K562 (cell line): ENCODE results near the gene KLK7. TPM values are rescaled to one million over a fixed set of nuclear protein-coding genes. Genes with fewer than 3 reads are reported as not detected.

ENCODE experiments used
- BCOR ChIP-seq: fragments of 450-650 bp; IDR thresholded peaks from 2 replicates; pipeline ENCODE4 v1.6.1; 2016
- MTA1 ChIP-seq: fragments of 450-650 bp; IDR thresholded peaks from 2 replicates; pipeline ENCODE4 v1.6.1; 2017; ENCODE audit warnings: borderline replicate concordance
- NCOA2 ChIP-seq, 2 experiments: fragments of 450-650 bp; IDR thresholded peaks; 2 replicates each; pipeline ENCODE4 v1.6.1; 2018; ENCODE audit warnings: mild to moderate bottlenecking in 2 of 2, moderate library complexity in 1 of 2; ENCODE audit not compliant: partially characterized antibody in 2 of 2
- NFXL1 ChIP-seq: fragments of 450-650 bp; formaldehyde crosslinking; IDR thresholded peaks from 2 replicates; pipeline ENCODE4 v1.4.0; 2021; ENCODE audit warnings: mild to moderate bottlenecking
- PTRF ChIP-seq: fragments of 450-650 bp; IDR thresholded peaks from 2 replicates; pipeline ENCODE4 v1.6.1; 2016; ENCODE audit warnings: mild to moderate bottlenecking, missing genetic modification characterization, missing compliant biosample characterization
- RBM34 ChIP-seq: fragments of 200-400 bp; formaldehyde crosslinking; IDR thresholded peaks from 2 replicates; pipeline ENCODE4 v1.6.1; 2018; ENCODE audit warnings: low read length, borderline replicate concordance; ENCODE audit not compliant: insufficient read depth
- RERE ChIP-seq: sonication (generic); formaldehyde crosslinking; IDR thresholded peaks from 2 replicates; pipeline ENCODE4 v1.8.0; 2023; ENCODE audit warnings: missing genetic modification reagents, mild to moderate bottlenecking, borderline replicate concordance
- USF1 ChIP-seq: sonication (generic); formaldehyde crosslinking; IDR thresholded peaks from 2 replicates; pipeline ENCODE4 v1.9.0; 2022; ENCODE audit warnings: mild to moderate bottlenecking, missing genetic modification reagents
- ZNF318 ChIP-seq, 2 experiments: fragments of 450-650 bp; IDR thresholded peaks; 2 replicates each; pipeline ENCODE4 v1.6.1; 2016; ENCODE audit warnings: mild to moderate bottlenecking in 2 of 2, borderline replicate concordance in 1 of 2, low read depth in 1 of 2, moderate library complexity in 1 of 2
- polyA plus RNA-seq, 8 experiments: library from polyadenylated mRNA; depleted of rRNA in 4 of 8; stranded (reverse) in 5 of 8; unstranded in 3 of 8; fragments of >200 nt; fragmentation: Nextera tagmentation in 2 of 8; fragmentation: Illumina TruSeq in 1 of 8; extraction: Ambion mirVana in 2 of 8; extraction: Trizol in 1 of 8; gene quantifications; 2 replicates each; pipeline versions ENCODE4 v1.2.1 to v1.2.3, GENCODE V29; 2011 to 2014; ENCODE audit warnings: inconsistent platforms in 1 of 8, missing spikeins in 1 of 8
- total RNA-seq, 7 experiments: library from RNA; depleted of rRNA in 6 of 7; stranded (reverse); fragments of >200 nt in 6 of 7; fragmentation: Illumina TruSeq in 2 of 7; extraction: Trizol in 2 of 7; gene quantifications; 2 replicates each; pipeline versions ENCODE4 v1.2.1 to v1.2.3, GENCODE V29; 2011 to 2021; ENCODE audit warnings: low replicate concordance in 1 of 7

Gene KLK7
- total and polyA plus RNA-seq, 9 of the 15 experiments (the other 6 are each of a cell fraction or from before 2014, with no cell fraction given), result 0.03 TPM; not detected in 8

GRCh38 chr19:50939596-50939995, 44.1 kb downstream of the KLK7 start (continued):
- TF ChIP-seq RERE (CRISPR knock-in tag) (no peak), MTA1 (no peak), NCOA2 (IDR thresholded peaks at IDR 0.05; ENCODE audit: partially characterized antibody in 2 of 2) (no peak), USF1 (no peak), RBM34 (no peak), NFXL1 (CRISPR knock-in tag) (no peak), BCOR (no peak), ZNF318 (IDR thresholded peaks at IDR 0.05; ENCODE audit: borderline replicate concordance in 1 of 2, low read depth in 1 of 2) (no peak), PTRF (tag) (no peak)
